GM12878 (cell line): ENCODE data around the gene GRIK3. TPM values are rescaled to one million over a fixed set of nuclear protein-coding genes. Genes with fewer than 3 reads are reported as not detected.

Experiments
- ATAC-seq: fragments of 200-7000 bp; cut with Tn5 transposase; 3 replicates; pipeline ENCODE4 v1.9.1; 2020; ENCODE audit warnings: mild to moderate bottlenecking, moderate library complexity
- BruUV-seq: library from RNA; stranded (reverse); fragments of 400-500 nt; replicated peaks from 2 replicates; lab custom pipeline; 2021; lab: Mats Ljungman, UMichigan
- CTCF ChIA-PET: fragments of 300-600 bp; sonication (Branson Sonifier 250); formaldehyde crosslinking; extraction: SDS; loops from one replicate; lab custom pipeline; 2021; ENCODE audit warnings: inconsistent platforms; lab: Yijun Ruan, JAX
- POLR2A ChIA-PET: fragments of 350-600 bp; formaldehyde crosslinking; extraction: SDS; loops from one replicate; lab custom pipeline; 2021; ENCODE audit warnings: inconsistent platforms; lab: Charles Lee
- RAD21 ChIA-PET: fragments of 300-600 bp; sonication (Branson Sonifier 250); formaldehyde crosslinking; loops from one replicate; lab custom pipeline; 2023; ENCODE audit warnings: antibody characterized with exemption; ENCODE audit not compliant: unreplicated experiment; lab: Charles Lee
- SMC1A ChIA-PET: fragments of 300-600 bp; sonication (Branson Sonifier 250); formaldehyde crosslinking; loops from one replicate; lab custom pipeline; 2023; ENCODE audit not compliant: unreplicated experiment, uncharacterized antibody; lab: Charles Lee
- DNase-seq: peaks from one replicate; pipeline ENCODE4 v3.0.0-alpha.2; 2011; ENCODE audit warnings: low read depth, low spot score
- FAIRE-seq: peaks from 3 replicates; lab custom pipeline; 2011; peaks lifted over from hg19 to GRCh38; lab: Jason Lieb, UNC
- H2AFZ ChIP-seq: 2 replicates; pipeline ENCODE4 v1.6.0; 2011; ENCODE audit warnings: low read depth, low read length, control low read depth; ENCODE audit not compliant: control insufficient read depth
- H3K27ac ChIP-seq: 2 replicates; pipeline ENCODE4 v1.5.1; 2011; ENCODE audit warnings: control low read depth; ENCODE audit not compliant: control insufficient read depth, insufficient read depth
- H3K27me3 ChIP-seq, 2 experiments: replicated peaks in 1 of 2; 2 replicates each; pipeline versions ENCODE4 v1.6.0 to v1.6.1; 2011; ENCODE audit warnings: low read length in 1 of 2; ENCODE audit not compliant: control insufficient read depth in 2 of 2, insufficient read depth in 2 of 2
- H3K36me3 ChIP-seq, 2 experiments: 2 replicates each; pipeline ENCODE4 v1.5.1; 2011; ENCODE audit warnings: low read length in 1 of 2; ENCODE audit not compliant: control insufficient read depth in 2 of 2, insufficient read depth in 2 of 2
- H3K4me1 ChIP-seq: 2 replicates; pipeline ENCODE4 v1.6.1; 2011; ENCODE audit warnings: mild to moderate bottlenecking, low read length, moderate library complexity, mixed read lengths; ENCODE audit not compliant: control insufficient read depth, insufficient read depth
- H3K4me2 ChIP-seq: 2 replicates; pipeline ENCODE4 v1.6.0; 2011; ENCODE audit warnings: control low read depth; ENCODE audit not compliant: control insufficient read depth, insufficient read depth
- H3K4me3 ChIP-seq: fragments of 200-600 bp; sonication (generic); 2 replicates; pipeline ENCODE4 v1.5.1; 2016
- H3K79me2 ChIP-seq: 2 replicates; pipeline ENCODE4 v1.6.0; 2011; ENCODE audit warnings: low read length; ENCODE audit not compliant: control insufficient read depth, insufficient read depth
- H3K9ac ChIP-seq: 2 replicates; pipeline ENCODE4 v1.8.0; 2011; ENCODE audit warnings: low read length, control low read depth, mixed read lengths; ENCODE audit not compliant: control insufficient read depth, insufficient read depth
- H3K9me3 ChIP-seq: replicated peaks from 3 replicates; pipeline ENCODE4 v1.5.1; 2011; ENCODE audit warnings: mild to moderate bottlenecking, low read length; ENCODE audit not compliant: control insufficient read depth, insufficient read depth
- H4K20me1 ChIP-seq: 2 replicates; pipeline ENCODE4 v1.6.0; 2011; ENCODE audit not compliant: control insufficient read depth, insufficient read depth
- BRCA1 ChIP-seq: IDR thresholded peaks from 2 replicates; pipeline ENCODE4 v1.6.1; 2011; ENCODE audit warnings: low read depth, low read length, improper control_type of control experiment
- CHD4 ChIP-seq: fragments of 200-600 bp; sonication (generic); IDR thresholded peaks from 2 replicates; pipeline ENCODE4 v1.6.1; 2016; ENCODE audit warnings: mild to moderate bottlenecking
- EGR1 ChIP-seq, 2 experiments: IDR thresholded peaks; 1 replicate in 1 of 2; 2 replicates in 1 of 2; pipeline ENCODE4 v1.6.1; 2011 to 2012; ENCODE audit warnings: low read depth in 2 of 2, low read length in 2 of 2, borderline replicate concordance in 1 of 2, mild to moderate bottlenecking in 1 of 2, moderate library complexity in 1 of 2
- KDM1A ChIP-seq: fragments of 200-600 bp; sonication (generic); IDR thresholded peaks from 2 replicates; pipeline ENCODE4 v1.6.1; 2016; ENCODE audit warnings: borderline replicate concordance
- MTA2 ChIP-seq: fragments of 450-650 bp; IDR thresholded peaks from 2 replicates; pipeline ENCODE4 v1.6.1; 2016; ENCODE audit warnings: low read depth, mild to moderate bottlenecking, moderate library complexity
- NKRF ChIP-seq: fragments of 450-650 bp; conservative IDR thresholded peaks from 2 replicates; pipeline ENCODE4 v1.6.1; 2017; ENCODE audit warnings: mild to moderate bottlenecking, moderate library complexity
- PAX5 ChIP-seq: IDR thresholded peaks from 2 replicates; pipeline ENCODE4 v1.6.1; 2011; ENCODE audit warnings: low read depth, low read length, borderline replicate concordance
- SIX5 ChIP-seq: IDR thresholded peaks from 2 replicates; pipeline ENCODE4 v1.6.1; 2011; ENCODE audit warnings: mild to moderate bottlenecking, low read depth, low read length, moderate library complexity; ENCODE audit not compliant: severe bottlenecking
- SKIL ChIP-seq: fragments of 450-650 bp; IDR thresholded peaks from 2 replicates; pipeline ENCODE4 v1.6.1; 2017; ENCODE audit warnings: mild to moderate bottlenecking, low read depth, inconsistent platforms; ENCODE audit not compliant: poor library complexity, severe bottlenecking
- STAT3 ChIP-seq: IDR thresholded peaks from 2 replicates; pipeline ENCODE4 v1.6.1; 2011; ENCODE audit warnings: low read depth, low read length, improper control_type of control experiment
- SUZ12 ChIP-seq: fragments of 200-600 bp; sonication (generic); IDR thresholded peaks from one replicate; pipeline ENCODE4 v1.6.1; 2018; ENCODE audit warnings: antibody characterized with exemption, mild to moderate bottlenecking; ENCODE audit not compliant: unreplicated experiment
- TAF1 ChIP-seq: IDR thresholded peaks from 2 replicates; pipeline ENCODE4 v1.6.1; 2011; ENCODE audit warnings: mild to moderate bottlenecking, low read depth, low read length, borderline replicate concordance
- TBL1XR1 ChIP-seq: IDR thresholded peaks from 2 replicates; pipeline ENCODE4 v1.6.1; 2012; ENCODE audit warnings: low read depth, low read length, improper control_type of control experiment
- ZNF687 ChIP-seq: fragments of 450-650 bp; IDR thresholded peaks from 2 replicates; pipeline ENCODE4 v1.6.1; 2017; ENCODE audit warnings: mild to moderate bottlenecking, moderate library complexity
- WGBS: methylation state at CpG from one replicate; pipeline ENCODE4 v1.1.6; 2016; ENCODE audit warnings: low lambda C conversion rate; ENCODE audit not compliant: insufficient replicate concordance, insufficient coverage; ENCODE audit errors: missing lambda C conversion rate; 5-methylcytosine and 5-hydroxymethylcytosine counted together
- in situ Hi-C: fragments of 300-500 bp; cut with MboI; formaldehyde crosslinking; loops from 9 replicates; pipeline ENCODE4 v1.14.3; 2018; ENCODE audit warnings: mixed read lengths
- intact Hi-C: fragments of 100-400 bp; cut with micrococcal nuclease; formaldehyde crosslinking; loops from one replicate; pipeline ENCODE4 v1.14.2; 2022; ENCODE audit not compliant: unreplicated experiment
- polyA plus RNA-seq, 11 experiments: library from polyadenylated mRNA; depleted of rRNA in 4 of 11; unstranded in 6 of 11; stranded (reverse) in 5 of 11; fragments of >200 nt; fragmentation: Nextera tagmentation in 4 of 11; fragmentation: Illumina TruSeq in 1 of 11; extraction: Ambion mirVana in 4 of 11; extraction: Trizol in 1 of 11; gene quantifications; 1 replicate in 1 of 11; 2 replicates in 10 of 11; pipeline versions ENCODE4 v1.2.1 to v1.2.3, GENCODE V29; 2011 to 2016; ENCODE audit warnings: inconsistent platforms in 2 of 11, missing spikeins in 2 of 11, low read depth in 1 of 11
- total RNA-seq, 4 experiments: library from RNA; depleted of rRNA in 3 of 4; stranded (reverse); fragments of >200 nt in 3 of 4; fragmentation: Illumina TruSeq in 1 of 4; extraction: Trizol in 1 of 4; gene quantifications; 2 replicates each; pipeline versions ENCODE4 v1.2.1 to v1.2.3, GENCODE V29; 2013 to 2021

GRIK3 gene
- total and polyA plus RNA-seq, 10 of the 15 experiments (the other 5 are each of a cell fraction or from before 2014, with no cell fraction given): not detected

GRCh38 chr1:37041483-37041882 is 7.2 kb upstream of the GRIK3 start:
- ChIA-PET RAD21 (no interaction called here), CTCF (no interaction called here), SMC1A (no interaction called here), POLR2A (no interaction called here)
- no peak overlapping the region for H3K9ac ChIP-seq
- H3K27ac ChIP-seq: no peak overlapping the region
- H3K4me1 ChIP-seq: no peaks in the 10 kb centered on the region
- H2AFZ ChIP-seq: no peak overlapping the region
- TF ChIP-seq TAF1 (no peak), TBL1XR1 (no peak), MTA2 (no peak), SKIL (no peak), NKRF (no peak), BRCA1 (no peak), KDM1A (no peak), ZNF687 (no peak), SUZ12 (no peak), SIX5 (no peak), STAT3 (no peak), EGR1 (IDR thresholded peaks at IDR 0.05; ENCODE audit: borderline replicate concordance in 1 of 2, low read depth in 2 of 2, low read length in 2 of 2) (no peak), PAX5 (no peak), CHD4 (no peak)
- H3K27me3 ChIP-seq: peaks cover 0 to 6% of the 10 kb centered on the region in 2 experiments; a peak in 3 of 4 replicates
- intact Hi-C loops (no loop called here), in situ Hi-C loops (no loop called here)
- no peaks in the 10 kb centered on the region for H3K36me3 ChIP-seq
- DNase-seq: no peak
- no TSS peak for BruUV-seq
- H3K4me3 ChIP-seq: no peak overlapping the region
- ATAC-seq: no peak
- H3K4me2 ChIP-seq: no peak overlapping the region
- no peaks in the 10 kb centered on the region for H3K9me3 ChIP-seq
- FAIRE-seq: no peak
- no peaks in the 10 kb centered on the region for H4K20me1 ChIP-seq
- H3K79me2 ChIP-seq: no peaks in the 10 kb centered on the region
- WGBS: 0% methylated on average over 2 of the region's 2 CpGs
